ENCODE data around the gene CDK14. TPM values are rescaled to one million over a fixed set of nuclear protein-coding genes. Genes with fewer than 3 reads are reported as not detected.
A peak's percentile ranks its signal among the peaks of the same experiment; 100 is the strongest.

CDK14 gene
- total and polyA plus RNA-seq, 4 donors = 4.2 to 12.4 (median 7.4) TPM

GRCh38 chr7:90946730-90947501, 350.8 kb downstream of the CDK14 start:
- WGBS = 72% methylated on average over 10 of the region's 10 CpGs
- H3K27me3 ChIP-seq (ENCODE audit: control insufficient read depth in 4 of 4, insufficient read depth in 4 of 4, low read length in 3 of 4) = no peaks in the 10 kb centered on the region
- DNase-seq (ENCODE audit: low spot score) = no peak

GRCh38 chr7:90948085-90948484, 352.0 kb downstream of the CDK14 start:
- no peak for DNase-seq (ENCODE audit: low spot score)
- TF ChIP-seq CTCF (IDR thresholded peaks at IDR 0.05; ENCODE audit: low read depth, low read length, missing input control) = no peak
- TF ChIP-seq EGR1 (IDR thresholded peaks at IDR 0.05; ENCODE audit: low read depth in 2 of 2) = no peak
- no peak for TF ChIP-seq REST (IDR thresholded peaks at IDR 0.05)
- TF ChIP-seq TAF1 (conservative IDR thresholded peaks at IDR 0.05) = no peak
- TF ChIP-seq HNF4A (conservative IDR thresholded peaks at IDR 0.05) = no peak
- TF ChIP-seq SP1 (IDR thresholded peaks at IDR 0.05) = no peak
- TF ChIP-seq JUND (IDR thresholded peaks at IDR 0.05) = no peak
- H3K27ac ChIP-seq (ENCODE audit: low read depth in 1 of 2, low read length in 2 of 2) = no peak overlapping the region
- no peak overlapping the region for H3K9ac ChIP-seq (ENCODE audit: low read depth in 1 of 2, low read length in 2 of 2)
- no peaks in the 10 kb centered on the region for H3K4me1 ChIP-seq (ENCODE audit: control insufficient read depth in 4 of 4, insufficient read depth in 4 of 4, low read length in 3 of 4)
- no peaks in the 10 kb centered on the region for H3K9me3 ChIP-seq (ENCODE audit: control insufficient read depth in 4 of 4, low read length in 3 of 4)
- H3K4me3 ChIP-seq (ENCODE audit: low read depth in 1 of 3, low read length in 3 of 3) = no peak overlapping the region
- peaks cover 0 to 3% (median 0%) of the 10 kb centered on the region in 4 donors for H3K36me3 ChIP-seq (ENCODE audit: control insufficient read depth in 4 of 4, insufficient read depth in 3 of 4, low read depth in 1 of 4, low read length in 3 of 4)
- no peaks in the 10 kb centered on the region for H3K27me3 ChIP-seq (ENCODE audit: control insufficient read depth in 4 of 4, insufficient read depth in 4 of 4, low read length in 3 of 4)

More at GRCh38 chr7:90946730-90947501, 350.8 kb downstream of the CDK14 start:
- no peak overlapping the region for H3K4me3 ChIP-seq (ENCODE audit: low read depth in 1 of 3, low read length in 3 of 3)
- no peaks in the 10 kb centered on the region for H3K4me1 ChIP-seq (ENCODE audit: control insufficient read depth in 4 of 4, insufficient read depth in 4 of 4, low read length in 3 of 4)
- no peak overlapping the region for H3K9ac ChIP-seq (ENCODE audit: low read depth in 1 of 2, low read length in 2 of 2)
- no peak overlapping the region for H3K27ac ChIP-seq (ENCODE audit: low read depth in 1 of 2, low read length in 2 of 2)
- H3K9me3 ChIP-seq (ENCODE audit: control insufficient read depth in 4 of 4, low read length in 3 of 4) = no peaks in the 10 kb centered on the region
- H3K36me3 ChIP-seq (ENCODE audit: control insufficient read depth in 4 of 4, insufficient read depth in 3 of 4, low read depth in 1 of 4, low read length in 3 of 4) = peaks cover 0 to 3% (median 0%) of the 10 kb centered on the region in 4 donors
- TF ChIP-seq JUND (IDR thresholded peaks at IDR 0.05) = no peak
- no peak for TF ChIP-seq TAF1 (conservative IDR thresholded peaks at IDR 0.05)
- peak; percentile 39 to 48 for TF ChIP-seq HNF4A (conservative IDR thresholded peaks at IDR 0.05)

GRCh38 chr7:90951229-90951628, 355.1 kb downstream of the CDK14 start:
- Histone ChIP-seq H3K27me3 (ENCODE audit: control insufficient read depth in 4 of 4, insufficient read depth in 4 of 4, low read length in 3 of 4) (no peaks in the 10 kb centered on the region), H3K4me1 (ENCODE audit: control insufficient read depth in 4 of 4, insufficient read depth in 4 of 4, low read length in 3 of 4) (no peaks in the 10 kb centered on the region), H3K36me3 (ENCODE audit: control insufficient read depth in 4 of 4, insufficient read depth in 3 of 4, low read depth in 1 of 4, low read length in 3 of 4) (peaks cover 0 to 1% (median 0%) of the 10 kb centered on the region in 4 donors), H3K9me3 (ENCODE audit: control insufficient read depth in 4 of 4, low read length in 3 of 4) (no peaks in the 10 kb centered on the region), H3K4me3 (ENCODE audit: low read depth in 1 of 3, low read length in 3 of 3) (no peak overlapping the region), H3K27ac (ENCODE audit: low read depth in 1 of 2, low read length in 2 of 2) (no peak overlapping the region), H3K9ac (ENCODE audit: low read depth in 1 of 2, low read length in 2 of 2) (no peak overlapping the region)
- 85% methylated on average over 1 of the region's 1 CpG for WGBS
- no peak for DNase-seq (ENCODE audit: low spot score)
- no peak for TF ChIP-seq HNF4A (conservative IDR thresholded peaks at IDR 0.05)
- TF ChIP-seq YY1 (IDR thresholded peaks at IDR 0.05) = no peak
- no peak for TF ChIP-seq EGR1 (IDR thresholded peaks at IDR 0.05; ENCODE audit: low read depth in 2 of 2)
- TF ChIP-seq RAD21 (IDR thresholded peaks at IDR 0.05) = no peak
- no peak for TF ChIP-seq REST (IDR thresholded peaks at IDR 0.05)
- TF ChIP-seq CTCF (IDR thresholded peaks at IDR 0.05; ENCODE audit: low read depth, low read length, missing input control) = no peak
- TF ChIP-seq FOXA2 (IDR thresholded peaks at IDR 0.05) = no peak
- TF ChIP-seq TAF1 (conservative IDR thresholded peaks at IDR 0.05) = no peak
- TF ChIP-seq MAX (IDR thresholded peaks at IDR 0.05) = no peak
